Lower lobe of right lung (tissue), 2 donors: ENCODE measurements around the gene CSAD. TPM values are rescaled to one million over a fixed set of nuclear protein-coding genes. Genes with fewer than 3 reads are reported as not detected.
A peak's percentile ranks its signal among the peaks of the same experiment; 100 is the strongest.
"Not testable (repeated sequence)": the region's sequence is repeated elsewhere in the genome, so short reads cannot be mapped to it uniquely, and the experiment has no call there.

Source experiments
- ATAC-seq, 2 donors: fragments of 200-7000 bp; cut with Tn5 transposase; one replicate each; pipeline ENCODE4 v1.9.1; 2020 to 2022; ENCODE audit warnings: mild to moderate bottlenecking in 2 of 2, moderate library complexity in 2 of 2
- DNase-seq: peaks from one replicate; pipeline ENCODE4 v3.0.0-alpha.2; 2020
- H3K27ac ChIP-seq: fragments of 200-600 bp; one replicate; pipeline ENCODE4 v1.8.0; 2022
- H3K27me3 ChIP-seq: fragments of 200-600 bp; one replicate; pipeline ENCODE4 v1.8.0; 2022; ENCODE audit warnings: low read depth
- H3K36me3 ChIP-seq: fragments of 200-600 bp; one replicate; pipeline ENCODE4 v1.8.0; 2022; ENCODE audit warnings: mild to moderate bottlenecking
- H3K4me1 ChIP-seq: fragments of 200-600 bp; one replicate; pipeline ENCODE4 v1.8.0; 2022
- H3K4me3 ChIP-seq: fragments of 200-600 bp; one replicate; pipeline ENCODE4 v1.8.0; 2022; ENCODE audit warnings: mild to moderate bottlenecking
- H3K9me3 ChIP-seq: fragments of 200-600 bp; one replicate; pipeline ENCODE4 v1.8.0; 2022
- CTCF ChIP-seq: fragments of 200-600 bp; IDR thresholded peaks from one replicate; pipeline ENCODE4 v1.8.0; 2022; ENCODE audit warnings: antibody characterized with exemption, mild to moderate bottlenecking
- intact Hi-C: fragments of 100-400 bp; cut with DNase I; formaldehyde crosslinking; loops from one replicate; pipeline ENCODE4 v1.11.0; 2022
- total RNA-seq: library from RNA; stranded (reverse); fragmentation: NEBNext Ultra II Directional; extraction: Animal tissue kit (Norgen Biotek cat#: 25700); gene quantifications from one replicate; pipeline ENCODE4 v1.2.1, GENCODE V29; 2021
- donor health status: DM: no; HTN: yes; CAD: no; lungs with severe emphysema.

The CSAD gene
- total RNA-seq, 1 donor from 2014 or later: 39.2 TPM

- no peaks in the 10 kb centered on the region for H3K36me3 ChIP-seq
- no peaks in the 10 kb centered on the region for H3K9me3 ChIP-seq
- ATAC-seq: peak in 1 of 2 donors; percentile 56
- no peak overlapping the region for H3K4me3 ChIP-seq
- H3K27me3 ChIP-seq: no peaks in the 10 kb centered on the region
- H3K4me1 ChIP-seq: peaks cover 5% of the 10 kb centered on the region
- no peak for DNase-seq
- TF ChIP-seq CTCF: no peak
- intact Hi-C loops: no loop called here
- no peak overlapping the region for H3K27ac ChIP-seq
Measured at GRCh38 chr12:53115891-53116648, 64.7 kb downstream of the CSAD start.

GRCh38 chr12:53115112-53115890, 65.4 kb downstream of the CSAD start:
- no peaks in the 10 kb centered on the region for H3K9me3 ChIP-seq
- ATAC-seq (peak; percentile 16 to 39), DNase-seq (no peak)
- intact Hi-C loops: no loop called here
- no peaks in the 10 kb centered on the region for H3K36me3 ChIP-seq
- H3K4me3 ChIP-seq: no peak overlapping the region
- no peak for TF ChIP-seq CTCF
- H3K4me1 ChIP-seq: peaks cover 5% of the 10 kb centered on the region
- H3K27me3 ChIP-seq: no peaks in the 10 kb centered on the region
- no peak overlapping the region for H3K27ac ChIP-seq

GRCh38 chr12:53113951-53114350, 66.8 kb downstream of the CSAD start:
- Histone ChIP-seq H3K27me3 (no peaks in the 10 kb centered on the region), H3K27ac (no peak overlapping the region), H3K4me1 (peaks cover 5% of the 10 kb centered on the region), H3K4me3 (no peak overlapping the region), H3K36me3 (no peaks in the 10 kb centered on the region), H3K9me3 (no peaks in the 10 kb centered on the region)
- ATAC-seq (no peak), DNase-seq (no peak)
- intact Hi-C loops: no loop called here
- no peak for TF ChIP-seq CTCF

GRCh38 chr12:53113136-53113705, 67.5 kb downstream of the CSAD start:
- no peak for ATAC-seq
- no peaks in the 10 kb centered on the region for H3K36me3 ChIP-seq
- no peak overlapping the region for H3K4me3 ChIP-seq
- H3K27me3 ChIP-seq: no peaks in the 10 kb centered on the region
- TF ChIP-seq CTCF: no peak
- no peak overlapping the region for H3K27ac ChIP-seq
- H3K9me3 ChIP-seq: no peaks in the 10 kb centered on the region
- intact Hi-C loops: no loop called here
- no peak for DNase-seq
- peaks cover 5% of the 10 kb centered on the region for H3K4me1 ChIP-seq

GRCh38 chr12:53112431-53112830, 68.3 kb downstream of the CSAD start:
- intact Hi-C loops, DNase-seq: not testable (repeated sequence)

More at GRCh38 chr12:53112431-53112830, 68.3 kb downstream of the CSAD start:
- ATAC-seq, H3K4me3 ChIP-seq, H3K4me1 ChIP-seq, H3K27ac ChIP-seq, H3K36me3 ChIP-seq, H3K27me3 ChIP-seq, H3K9me3 ChIP-seq: not testable (repeated sequence)

Other genes with a start within 250 kb of the CSAD start
- gene KRT18, start 231.8 kb downstream of the CSAD start, total RNA-seq: 140 TPM
- gene EIF4B, start 174.5 kb downstream of the CSAD start, total RNA-seq: 453 TPM
- gene TNS2, start 130.9 kb downstream of the CSAD start, total RNA-seq: 186 TPM
- 47.9 TPM for gene SPRYD3, start 101.5 kb downstream of the CSAD start, total RNA-seq
- 58.5 TPM for gene IGFBP6, start 83.3 kb downstream of the CSAD start, total RNA-seq
- gene SOAT2, start 77.4 kb downstream of the CSAD start, total RNA-seq: not detected
- 49.5 TPM for gene ZNF740, start 203 bp downstream of the CSAD start, total RNA-seq
- gene ITGB7, start 26.3 kb upstream of the CSAD start, total RNA-seq: 9.7 TPM
- gene RARG, start 51.3 kb upstream of the CSAD start, total RNA-seq: 30.1 TPM
- gene ESPL1, start 87.4 kb upstream of the CSAD start, total RNA-seq: 2.2 TPM
- 474 TPM for gene PFDN5, start 114.6 kb upstream of the CSAD start, total RNA-seq
- 35.3 TPM for gene MYG1, start 118.8 kb upstream of the CSAD start, total RNA-seq
- 45.2 TPM for gene AAAS, start 140.7 kb upstream of the CSAD start, total RNA-seq
- not detected for gene SP7, start 155.4 kb upstream of the CSAD start, total RNA-seq
- gene SP1, start 199.3 kb upstream of the CSAD start, total RNA-seq: 91.1 TPM
- 1.2 TPM for gene AMHR2, start 242.9 kb upstream of the CSAD start, total RNA-seq